Gastroesophageal sphincter (tissue), 4 donors: ENCODE data around the gene RAB8A. TPM values are rescaled to one million over a fixed set of nuclear protein-coding genes. Genes with fewer than 3 reads are reported as not detected.

ENCODE experiments used
- ATAC-seq: fragments of 150-250 bp; one replicate; pipeline ENCODE4 v1.9.1; 2016; ENCODE audit warnings: mild to moderate bottlenecking, moderate library complexity
- H3K27ac ChIP-seq, 4 donors: fragments of 200-600 bp; sonication (generic) in 3 of 4; 1 replicate in 3 of 4; 2 replicates in 1 of 4; pipeline ENCODE4 v1.5.1; 2016 to 2019
- H3K27me3 ChIP-seq: fragments of 200-600 bp; sonication (generic); one replicate; pipeline ENCODE4 v1.5.1; 2019
- H3K36me3 ChIP-seq, 2 donors: fragments of 200-600 bp; sonication (generic); one replicate each; pipeline ENCODE4 v1.5.1; 2019; ENCODE audit warnings: control low read depth in 1 of 2
- H3K4me1 ChIP-seq, 3 donors: fragments of 200-600 bp; sonication (generic); 1 replicate in 2 of 3; 2 replicates in 1 of 3; pipeline ENCODE4 v1.5.1; 2016 to 2019; ENCODE audit warnings: control low read depth in 2 of 3
- H3K4me3 ChIP-seq, 2 donors: fragments of 200-600 bp; sonication (generic); one replicate each; pipeline ENCODE4 v1.5.1; 2019; ENCODE audit warnings: mild to moderate bottlenecking in 1 of 2, moderate library complexity in 1 of 2
- H3K9me3 ChIP-seq, 3 donors: fragments of 200-600 bp; sonication (generic); one replicate each; pipeline ENCODE4 v1.5.1; 2017 to 2019; ENCODE audit warnings: control low read depth in 2 of 3
- CTCF ChIP-seq, 4 experiments: fragments of 200-600 bp in 2 of 4; fragments of 450-650 bp in 2 of 4; sonication (generic) in 1 of 4; IDR thresholded peaks; one replicate each; pipeline ENCODE4 v1.5.1; 2017 to 2019; ENCODE audit warnings: antibody characterized with exemption in 4 of 4, mild to moderate bottlenecking in 2 of 4, moderate library complexity in 2 of 4
- EP300 ChIP-seq: sonication (generic); formaldehyde crosslinking; IDR thresholded peaks from one replicate; pipeline ENCODE4 v1.6.1; 2017; ENCODE audit warnings: antibody characterized with exemption, mild to moderate bottlenecking
- POLR2A ChIP-seq, 2 donors: fragments of 450-650 bp; IDR thresholded peaks; one replicate each; pipeline ENCODE4 v1.6.1; 2017; ENCODE audit warnings: antibody characterized with exemption in 2 of 2, mild to moderate bottlenecking in 2 of 2, moderate library complexity in 1 of 2
- POLR2AphosphoS5 ChIP-seq: sonication (generic); formaldehyde crosslinking; IDR thresholded peaks from one replicate; pipeline ENCODE4 v1.6.1; 2017; ENCODE audit warnings: antibody characterized with exemption
- WGBS, 2 donors: methylation state at CpG; one replicate each; pipeline ENCODE4 v1.1.5; 2018; ENCODE audit warnings: low coverage in 1 of 2; 5-methylcytosine and 5-hydroxymethylcytosine counted together
- total RNA-seq, 4 donors: library from RNA; depleted of rRNA; stranded (reverse); fragments of >200 nt; gene quantifications; one replicate each; pipeline ENCODE4 v1.1.0, GENCODE V29; 2016

The RAB8A gene
- total RNA-seq, 4 donors from 2014 or later: 32.4 to 52.5 (median 44.9) TPM

- H3K27me3 ChIP-seq: no peaks in the 10 kb centered on the region
- ATAC-seq: no peak
- H3K4me3 ChIP-seq: peak overlapping the region; percentile 62 to 78
- H3K9me3 ChIP-seq: no peaks in the 10 kb centered on the region
- H3K36me3 ChIP-seq: no peaks in the 10 kb centered on the region
- peak overlapping the region; percentile 50 to 100 (median 98) for H3K27ac ChIP-seq
- 33% methylated on average over 5 of the region's 9 CpGs; no CpG with 5 or more reads in 1 of the 2 donors for WGBS, 2 donors
- H3K4me1 ChIP-seq: peaks cover 0 to 78% (median 18%) of the 10 kb centered on the region in 3 donors
- TF ChIP-seq CTCF (IDR thresholded peaks at IDR 0.05) (no peak), EP300 (no peak), POLR2AphosphoS5 (no peak), POLR2A (IDR thresholded peaks at IDR 0.05) (no peak)
Observed at GRCh38 chr19:16071072-16071691, 40.5 kb upstream of the RAB8A start.

GRCh38 chr19:16073481-16073880 lies 38.2 kb upstream of the RAB8A start:
- Histone ChIP-seq H3K36me3 (no peaks in the 10 kb centered on the region), H3K9me3 (no peaks in the 10 kb centered on the region), H3K4me3 (no peak overlapping the region), H3K4me1 (peaks cover 0 to 76% (median 13%) of the 10 kb centered on the region in 3 donors), H3K27me3 (no peaks in the 10 kb centered on the region), H3K27ac (peak overlapping the region; percentile 50 to 100 (median 98))
- ATAC-seq: no peak
- TF ChIP-seq CTCF (IDR thresholded peaks at IDR 0.05) (no peak), EP300 (no peak), POLR2AphosphoS5 (peak; percentile 36), POLR2A (IDR thresholded peaks at IDR 0.05) (no peak)
- 60% methylated on average over 1 of the region's 7 CpGs; no CpG with 5 or more reads in 1 of the 2 donors for WGBS, 2 donors

GRCh38 chr19:16073988-16074387 lies 37.7 kb upstream of the RAB8A start:
- ATAC-seq: no peak
- Histone ChIP-seq H3K27me3 (no peaks in the 10 kb centered on the region), H3K4me3 (no peak overlapping the region), H3K27ac (peak overlapping the region; percentile 93 to 100 (median 100)), H3K9me3 (no peaks in the 10 kb centered on the region), H3K4me1 (peaks cover 0 to 81% (median 13%) of the 10 kb centered on the region in 3 donors), H3K36me3 (no peaks in the 10 kb centered on the region)
- TF ChIP-seq POLR2AphosphoS5 (peak; percentile 2), EP300 (no peak)
- WGBS, 2 donors: 35 to 38% methylated on average over 3 of the region's 3 CpGs

GRCh38 chr19:16074488-16075365 lies 37.0 kb upstream of the RAB8A start:
- Histone ChIP-seq H3K27ac (peak overlapping the region; percentile 93 to 100 (median 100)), H3K4me1 (peaks cover 0 to 87% (median 17%) of the 10 kb centered on the region in 3 donors), H3K27me3 (no peaks in the 10 kb centered on the region), H3K4me3 (no peak overlapping the region), H3K36me3 (no peaks in the 10 kb centered on the region), H3K9me3 (no peaks in the 10 kb centered on the region)
- no peak for ATAC-seq
- TF ChIP-seq EP300 (no peak), CTCF (IDR thresholded peaks at IDR 0.05) (no peak), POLR2A (IDR thresholded peaks at IDR 0.05) (no peak), POLR2AphosphoS5 (no peak)
- 73 to 82% methylated on average over 2 to 9 of the region's 10 CpGs for WGBS, 2 donors

- 19 to 44% methylated on average over 7 to 15 of the region's 21 CpGs for WGBS, 2 donors
- Histone ChIP-seq H3K27me3 (no peaks in the 10 kb centered on the region), H3K4me3 (peak overlapping the region; percentile 34 to 70), H3K9me3 (no peaks in the 10 kb centered on the region), H3K36me3 (peaks cover 0 to 4% of the 10 kb centered on the region in 2 donors), H3K27ac (peak overlapping the region; percentile 93 to 100 (median 100)), H3K4me1 (peaks cover 0 to 87% (median 26%) of the 10 kb centered on the region in 3 donors)
- no peak for ATAC-seq
- TF ChIP-seq CTCF (IDR thresholded peaks at IDR 0.05): no peak
- TF ChIP-seq EP300: no peak
- no peak for TF ChIP-seq POLR2A (IDR thresholded peaks at IDR 0.05)
- TF ChIP-seq POLR2AphosphoS5: peak; percentile 91
Observed at GRCh38 chr19:16075430-16076153, 36.1 kb upstream of the RAB8A start.
